Measurements from ENCODE around the gene ELMOD1.
"Not testable (repeated sequence)": the region's sequence is repeated elsewhere in the genome, so short reads cannot be mapped to it uniquely, and the experiment has no call there.

Gene ELMOD1

GRCh38 chr11:107590460-107591377, at the start of gene ELMOD1:
Gene ELMOD1 (plus strand): TSS chr11:107591147. CDS start chr11:107618190, 27,043 bp downstream.
- DNase-seq = no peak

GRCh38 chr11:107545101-107545514, 45.8 kb upstream of the ELMOD1 start:
- no peak for DNase-seq

- DNase-seq = no peak
Measured at GRCh38 chr11:107547961-107548360, 43.0 kb upstream of the ELMOD1 start.

GRCh38 chr11:107549253-107549953, 41.5 kb upstream of the ELMOD1 start:
- DNase-seq = peak; percentile 18

- no peak for DNase-seq
Measured at GRCh38 chr11:107549954-107550285, 41.0 kb upstream of the ELMOD1 start.

GRCh38 chr11:107550304-107550703, 40.6 kb upstream of the ELMOD1 start:
- no peak for DNase-seq

- no peak for DNase-seq
Measured at GRCh38 chr11:107561688-107562087, 29.3 kb upstream of the ELMOD1 start.

GRCh38 chr11:107562647-107563208, 28.2 kb upstream of the ELMOD1 start:
- DNase-seq = no peak

- peak; percentile 12 for DNase-seq
Measured at GRCh38 chr11:107563702-107564101, 27.2 kb upstream of the ELMOD1 start.

- no peak for DNase-seq
Measured at GRCh38 chr11:107564877-107565218, 26.1 kb upstream of the ELMOD1 start.

- DNase-seq = peak; percentile 65
Measured at GRCh38 chr11:107565219-107565937, 25.6 kb upstream of the ELMOD1 start, which contains the start of gene ALKBH8. Gene ALKBH8 (minus strand): TSS chr11:107565735. CDS start chr11:107560893, 4,842 bp downstream.

- DNase-seq = not testable (repeated sequence)
Measured at GRCh38 chr11:107565955-107566501, 24.9 kb upstream of the ELMOD1 start.

GRCh38 chr11:107566569-107566968, 24.4 kb upstream of the ELMOD1 start:
- DNase-seq = no peak

- DNase-seq = no peak
Measured at GRCh38 chr11:107567739-107568335, 23.1 kb upstream of the ELMOD1 start.

- DNase-seq = no peak
Measured at GRCh38 chr11:107570015-107570414, 20.9 kb upstream of the ELMOD1 start.

GRCh38 chr11:107573438-107573837, 17.5 kb upstream of the ELMOD1 start:
- no peak for DNase-seq

- DNase-seq = peak; percentile 59
Measured at GRCh38 chr11:107576497-107577345, 14.2 kb upstream of the ELMOD1 start.

- no peak for DNase-seq
Measured at GRCh38 chr11:107577346-107577711, 13.6 kb upstream of the ELMOD1 start.

GRCh38 chr11:107579169-107579568, 11.8 kb upstream of the ELMOD1 start:
- DNase-seq = not testable (repeated sequence)

- DNase-seq = no peak
Measured at GRCh38 chr11:107581147-107581546, 9.8 kb upstream of the ELMOD1 start.

- DNase-seq = no peak
Measured at GRCh38 chr11:107583629-107584195, 7.2 kb upstream of the ELMOD1 start.
